Measurements from ENCODE around the gene ENO3.
A peak's percentile ranks its signal among the peaks of the same experiment; 100 is the strongest.

GRCh38 chr17:4966844-4967538 lies 16.1 kb downstream of the ENO3 start:
- TF ChIP-seq RFX5 (IDR thresholded peaks at IDR 0.05; ENCODE audit: low read depth, low read length): peak; percentile 76
- no peak for TF ChIP-seq CEBPB (IDR thresholded peaks at IDR 0.05; ENCODE audit: borderline replicate concordance in 1 of 2, low read depth in 2 of 2, low read length in 2 of 2)
- peak; percentile 100 for TF ChIP-seq SP1 (IDR thresholded peaks at IDR 0.05; ENCODE audit: low read depth, low read length)
- no peak for TF ChIP-seq HDAC2 (IDR thresholded peaks at IDR 0.05)
- no peak for TF ChIP-seq CTCF (IDR thresholded peaks at IDR 0.05 in 2 of 3, conservative IDR thresholded peaks at IDR 0.05 in 1 of 3; ENCODE audit: control insufficient read depth in 2 of 3, extremely low read depth in 1 of 3, insufficient read depth in 1 of 3, low read depth in 3 of 3, low read length in 3 of 3)
- TF ChIP-seq ZNF384 (IDR thresholded peaks at IDR 0.05; ENCODE audit: borderline replicate concordance, low read depth, low read length): no peak
